ENCODE results near the gene STAMBPL1. TPM values are rescaled to one million over a fixed set of nuclear protein-coding genes. Genes with fewer than 3 reads are reported as not detected.
"Not testable (repeated sequence)": the region's sequence is repeated elsewhere in the genome, so short reads cannot be mapped to it uniquely, and the experiment has no call there.

STAMBPL1 gene
- polyA plus RNA-seq, 1 donor: 5.4 TPM

DNA sequence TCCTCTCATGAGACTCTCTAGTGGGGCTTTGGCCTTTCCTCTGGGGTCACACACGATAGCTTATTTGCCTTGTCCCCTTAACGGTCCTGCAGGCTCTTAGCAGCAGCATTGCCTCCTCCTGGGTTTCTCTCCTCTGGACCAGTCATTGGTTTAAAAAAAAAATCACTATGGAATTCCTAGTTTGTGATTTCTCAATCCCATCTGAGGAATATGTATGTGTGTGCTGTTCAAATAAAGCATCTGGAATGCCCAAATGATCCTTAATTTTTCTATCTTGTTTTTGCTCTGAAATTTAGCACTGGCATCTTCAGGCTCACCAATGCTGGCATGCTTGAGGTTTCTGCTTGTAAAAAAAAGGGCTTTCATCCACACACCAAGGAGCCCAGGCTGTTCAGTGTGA is 42.0 kb downstream of the STAMBPL1 start:
- no peak for DNase-seq

DNA sequence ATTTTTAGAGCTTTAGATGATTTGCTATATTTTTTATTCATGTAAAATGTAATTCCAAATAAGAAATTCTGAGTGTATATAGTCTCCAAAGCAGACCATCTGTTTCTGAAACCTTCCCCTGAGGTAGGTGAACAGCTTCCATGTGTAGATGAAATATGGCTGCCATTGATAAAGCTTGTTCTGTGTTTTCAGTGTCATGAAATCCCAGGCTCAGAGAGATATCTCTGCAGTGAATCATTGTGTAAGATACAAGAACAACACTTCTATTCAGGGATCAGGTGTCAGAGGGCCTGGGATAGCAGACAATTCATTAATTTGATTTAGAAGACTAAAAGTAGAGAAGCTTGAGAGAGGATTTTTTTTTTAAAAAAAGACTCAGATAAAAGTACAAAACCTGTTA is 43.5 kb downstream of the STAMBPL1 start:
- DNase-seq: no peak

- peak; percentile 80 for DNase-seq
Measured at GRCh38 chr10:88926566-88927415, 46.7 kb downstream of the STAMBPL1 start.

GRCh38 chr10:88927416-88927690 is 47.3 kb downstream of the STAMBPL1 start:
- no peak for DNase-seq

DNA sequence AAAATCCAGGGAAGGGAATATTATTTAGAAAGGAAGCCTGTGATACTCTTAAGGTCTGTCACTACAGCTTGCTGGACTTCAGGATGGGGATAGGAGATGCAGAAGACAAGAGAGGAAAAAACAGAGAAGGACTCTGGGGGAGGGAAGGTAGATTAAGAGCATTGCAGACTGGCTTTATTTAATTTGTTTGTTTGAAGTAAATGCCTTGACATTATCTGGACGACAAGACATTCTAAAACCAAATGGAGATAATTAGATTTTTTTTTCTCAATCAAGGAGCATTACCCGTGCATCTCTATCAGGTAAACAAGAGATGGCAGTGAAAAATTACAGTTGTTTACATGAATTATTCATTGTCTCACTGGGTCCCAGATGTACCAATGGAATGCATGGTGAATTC is 48.2 kb downstream of the STAMBPL1 start:
- DNase-seq: no peak

- no peak for DNase-seq
Measured at GRCh38 chr10:88931548-88931947, 51.5 kb downstream of the STAMBPL1 start.

- not testable (repeated sequence) for DNase-seq
Measured at GRCh38 chr10:88932029-88932428, 52.0 kb downstream of the STAMBPL1 start.

- peak; percentile 70 for DNase-seq
Measured at GRCh38 chr10:88932539-88933256, 52.7 kb downstream of the STAMBPL1 start.

- DNase-seq: no peak
Measured at GRCh38 chr10:88933564-88933963, 53.5 kb downstream of the STAMBPL1 start.

DNA sequence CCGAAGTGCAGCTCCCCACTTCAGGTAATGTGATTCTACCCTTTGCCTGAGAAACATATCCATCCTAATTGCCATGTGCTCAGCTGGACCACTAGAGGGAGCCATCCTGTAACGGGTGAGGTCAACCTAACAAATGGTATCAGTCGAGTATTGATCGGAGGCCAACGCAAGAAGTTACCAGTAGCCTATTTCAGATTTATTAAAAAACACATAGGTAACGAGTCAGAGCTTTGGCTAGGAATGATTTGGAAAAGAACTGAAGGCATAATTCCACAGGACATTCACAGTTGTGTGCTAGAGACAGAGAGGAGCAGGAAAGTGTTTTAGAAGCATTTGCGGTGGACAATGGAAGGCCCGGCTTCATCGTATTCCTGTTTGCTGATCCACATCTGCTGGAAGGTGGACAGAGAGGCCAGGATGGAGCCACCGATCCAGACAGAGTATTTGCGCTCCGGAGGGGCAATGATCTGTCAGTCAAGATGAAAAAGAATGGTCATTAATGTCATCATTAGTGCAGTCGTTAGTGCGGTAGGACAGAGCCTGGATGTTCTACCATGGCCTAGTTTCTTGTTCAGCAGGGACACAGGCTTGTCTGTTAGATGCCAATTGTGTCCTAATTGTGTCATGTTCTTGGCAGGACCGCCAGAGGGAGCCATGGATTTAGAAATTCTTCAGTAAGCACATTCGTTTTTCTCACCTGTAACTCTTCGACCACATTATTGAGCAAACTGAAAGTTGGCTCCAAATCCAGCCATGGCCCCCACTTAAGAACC is 55.0 kb downstream of the STAMBPL1 start:
- DNase-seq: peak; percentile 85

GRCh38 chr10:88936656-88937055 is 56.6 kb downstream of the STAMBPL1 start:
- no peak for DNase-seq

GRCh38 chr10:88938039-88938438 is 58.0 kb downstream of the STAMBPL1 start:
- no peak for DNase-seq

DNA sequence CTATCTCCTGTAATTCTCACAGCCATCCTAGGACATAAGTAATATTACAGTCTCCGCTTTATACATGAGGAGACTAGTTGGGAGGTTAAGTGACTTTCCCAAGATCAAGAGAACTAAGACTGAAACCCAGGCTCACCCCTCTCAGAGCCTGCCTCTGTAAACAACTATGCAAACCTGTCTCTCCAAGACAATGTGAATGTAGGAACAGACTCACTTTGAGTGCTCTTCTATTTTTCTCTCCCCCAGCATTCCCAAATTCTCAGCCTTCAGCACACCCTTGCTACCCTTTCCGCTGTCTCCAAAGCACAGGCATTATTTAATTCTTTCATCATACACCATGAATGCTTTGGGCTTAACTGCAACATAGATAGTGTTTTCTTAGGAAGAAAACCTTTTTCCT is 58.9 kb downstream of the STAMBPL1 start:
- no peak for DNase-seq

GRCh38 chr10:88941026-88941425 is 61.0 kb downstream of the STAMBPL1 start:
- DNase-seq: no peak

- DNase-seq: no peak
Measured at GRCh38 chr10:88943778-88944177, 63.7 kb downstream of the STAMBPL1 start.

DNA sequence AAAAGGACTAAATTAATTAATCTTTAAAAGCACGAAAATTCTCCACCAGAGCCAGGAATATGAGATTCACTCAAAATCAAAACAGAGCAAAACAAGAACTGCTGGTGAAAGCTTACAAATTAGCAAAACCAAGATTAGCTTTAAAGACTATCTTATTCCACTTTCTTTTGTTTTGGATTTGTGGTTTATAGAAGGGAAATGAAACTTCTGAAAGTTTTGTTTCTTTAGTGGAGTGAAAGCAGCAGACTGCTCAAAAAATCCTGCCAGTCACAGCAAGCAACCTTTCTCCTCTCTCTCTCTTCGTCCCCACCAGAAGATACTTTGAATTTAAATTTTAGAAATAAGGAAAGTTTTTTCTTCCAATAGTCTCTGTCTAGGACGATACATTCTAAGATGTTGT is 64.8 kb downstream of the STAMBPL1 start:
- no peak for DNase-seq

DNA sequence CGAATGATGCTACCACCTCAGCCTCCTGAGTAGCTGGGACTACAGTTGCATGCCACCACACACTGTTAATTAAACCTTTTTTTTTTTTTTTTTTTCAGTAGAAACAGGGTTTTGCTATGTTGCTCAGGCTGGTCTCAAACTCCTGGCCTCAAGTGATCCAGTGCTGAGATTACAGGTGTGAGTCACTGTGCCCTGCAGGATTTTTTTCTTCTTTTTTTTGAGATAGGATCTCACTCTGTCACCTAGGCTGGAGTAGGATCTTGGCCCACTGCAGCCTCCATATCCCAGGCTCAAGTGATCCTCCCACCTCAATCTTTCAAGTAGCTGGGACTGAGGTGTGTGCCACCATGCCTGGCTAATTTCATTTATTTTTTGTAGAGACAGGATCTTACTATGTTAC is 66.2 kb downstream of the STAMBPL1 start:
- DNase-seq: no peak

GRCh38 chr10:88946965-88947590 is 67.0 kb downstream of the STAMBPL1 start:
- DNase-seq: no peak

GRCh38 chr10:88949051-88949450 is 69.0 kb downstream of the STAMBPL1 start:
- no peak for DNase-seq

DNA sequence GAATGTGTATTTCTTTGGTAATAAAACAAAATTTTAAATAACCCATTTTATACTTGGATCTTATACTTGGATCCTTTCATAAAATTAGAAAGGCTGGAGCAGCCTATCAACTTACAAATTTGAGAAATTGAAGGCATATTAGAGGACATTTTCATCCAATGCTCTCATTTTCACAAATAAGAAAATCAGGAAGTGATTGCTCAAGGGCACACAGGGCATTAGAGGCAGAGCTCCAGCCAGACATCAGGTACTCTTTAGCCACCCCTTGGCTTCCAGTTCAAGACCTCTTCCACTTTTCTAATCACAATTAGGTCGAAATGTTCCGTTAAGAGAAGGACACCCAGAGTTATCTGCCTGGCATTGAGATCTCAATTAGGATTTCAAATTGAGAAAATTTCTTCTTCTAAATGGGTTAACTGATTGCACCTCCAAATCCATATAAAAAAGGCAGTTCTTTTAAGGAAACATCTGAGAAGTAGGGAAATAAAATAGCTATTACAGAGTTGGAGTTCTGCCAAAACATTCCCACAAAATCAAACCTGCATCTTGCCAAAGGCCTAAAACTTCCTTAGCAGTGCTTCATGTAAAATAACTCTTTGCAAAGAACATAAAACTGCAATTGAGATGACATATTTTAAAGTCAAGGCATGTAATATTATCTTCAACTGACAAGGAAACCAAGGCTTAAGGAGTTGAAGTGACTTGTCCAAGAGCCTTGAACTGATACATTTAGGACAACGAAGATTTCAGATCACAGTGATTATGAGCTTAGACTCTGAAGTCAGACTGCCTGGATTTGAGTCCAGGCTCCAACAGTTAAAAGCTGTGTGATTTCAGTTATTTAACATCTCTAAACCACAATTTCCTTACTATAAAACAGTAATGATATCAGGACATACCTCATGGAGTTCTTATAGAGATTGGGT is 70.1 kb downstream of the STAMBPL1 start:
- DNase-seq: no peak

DNA sequence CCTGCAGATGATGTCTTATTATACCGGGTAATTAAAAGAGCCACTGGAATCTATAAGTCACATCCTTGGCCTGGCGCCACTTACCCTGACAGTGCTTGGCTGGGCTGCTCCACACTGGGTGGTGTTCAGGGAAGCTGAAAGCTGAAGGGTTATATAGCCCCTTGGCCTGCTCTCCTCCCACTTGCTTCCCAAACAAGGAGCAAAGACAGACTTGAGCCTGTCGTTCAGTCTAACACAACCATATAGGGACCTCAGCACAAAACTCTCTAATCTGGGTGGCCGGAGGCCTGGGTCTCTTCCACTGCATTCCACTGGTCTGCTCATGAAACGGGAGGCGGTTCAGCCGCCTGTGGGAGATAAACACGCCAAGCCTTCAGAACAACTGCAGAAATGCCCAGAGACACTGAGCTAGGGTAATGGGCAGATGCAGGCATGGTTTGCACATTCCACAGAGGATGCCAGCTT is 72.6 kb downstream of the STAMBPL1 start, which contains the start of gene ACTA2:
ACTA2 (minus strand) TSS at position 127 of the 465 bp plus-strand sequence. CDS start 3,843 bp downstream, outside the sequence.
- peak; percentile 58 for DNase-seq

Data from hindlimb muscle (tissue), 1 donor.